Fibroblast of villous mesenchyme (primary cell): ENCODE data around the gene GPD2. TPM values are rescaled to one million over a fixed set of nuclear protein-coding genes. Genes with fewer than 3 reads are reported as not detected.

ENCODE experiments used
- DNase-seq: peaks from one replicate; pipeline ENCODE4 v3.0.0-alpha.2; 2010; ENCODE audit warnings: low read depth
- H3K4me3 ChIP-seq: 2 replicates; pipeline ENCODE4 v1.5.1; 2011; ENCODE audit warnings: low read depth, mild to moderate bottlenecking, low read length
- CTCF ChIP-seq: IDR thresholded peaks from 2 replicates; pipeline ENCODE4 v1.5.1; 2012; ENCODE audit warnings: low read depth, mild to moderate bottlenecking, low read length; ENCODE audit not compliant: insufficient read depth
- total RNA-seq: library from RNA; depleted of rRNA; stranded (reverse); fragments of >200 nt; gene quantifications from 2 replicates; pipeline ENCODE4 v1.2.3, GENCODE V29; 2012

The GPD2 gene
- total RNA-seq: 44.5 and 63.9 TPM in 2 replicates

DNA sequence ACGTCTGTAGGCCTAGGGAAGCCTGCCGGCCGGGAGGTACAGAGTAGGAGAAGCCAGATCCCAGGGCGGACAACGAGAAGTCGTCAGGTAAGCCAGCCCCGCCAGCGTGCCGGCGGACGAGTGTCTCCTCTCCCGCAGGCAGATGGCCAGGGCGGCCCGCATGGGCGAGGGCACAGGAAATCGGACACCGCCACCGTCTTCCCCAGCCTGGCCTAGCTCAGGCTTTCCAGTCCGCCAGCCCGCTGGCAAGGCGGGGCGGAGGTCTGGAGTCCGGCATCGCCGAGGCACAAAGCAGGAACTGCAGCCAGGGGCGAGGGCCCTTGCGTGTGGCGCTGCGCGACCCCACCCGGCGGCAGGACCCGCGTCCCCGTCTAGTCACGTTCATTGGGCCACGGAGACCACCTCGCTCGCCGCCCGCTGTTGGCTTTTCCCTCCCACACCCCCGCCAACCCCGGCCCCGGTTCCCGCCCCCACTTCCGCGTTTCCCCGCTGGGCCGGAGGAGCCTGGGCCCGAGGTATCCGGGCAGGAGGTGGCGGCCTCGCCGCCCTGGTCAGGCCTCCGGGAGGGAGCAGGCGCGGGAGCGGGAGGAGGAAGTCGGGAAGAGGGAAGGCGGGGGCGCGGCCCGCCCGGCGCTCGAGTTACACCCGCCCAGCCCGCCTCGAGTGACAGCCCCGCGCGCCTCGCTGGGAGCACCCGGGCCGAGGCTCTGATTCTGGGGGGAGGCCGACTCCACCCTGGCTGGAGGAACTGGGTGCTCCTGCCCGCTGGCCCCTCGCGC lies at the start of gene GPD2:
GPD2 (plus strand) TSS at position 662 of the 779 bp plus-strand sequence. CDS start 39,727 bp downstream, outside the sequence.
- peak within 1 kb of the TSS; percentile 76 for H3K4me3 ChIP-seq
- DNase-seq: peak; percentile 89
- TF ChIP-seq CTCF: no peak

DNA sequence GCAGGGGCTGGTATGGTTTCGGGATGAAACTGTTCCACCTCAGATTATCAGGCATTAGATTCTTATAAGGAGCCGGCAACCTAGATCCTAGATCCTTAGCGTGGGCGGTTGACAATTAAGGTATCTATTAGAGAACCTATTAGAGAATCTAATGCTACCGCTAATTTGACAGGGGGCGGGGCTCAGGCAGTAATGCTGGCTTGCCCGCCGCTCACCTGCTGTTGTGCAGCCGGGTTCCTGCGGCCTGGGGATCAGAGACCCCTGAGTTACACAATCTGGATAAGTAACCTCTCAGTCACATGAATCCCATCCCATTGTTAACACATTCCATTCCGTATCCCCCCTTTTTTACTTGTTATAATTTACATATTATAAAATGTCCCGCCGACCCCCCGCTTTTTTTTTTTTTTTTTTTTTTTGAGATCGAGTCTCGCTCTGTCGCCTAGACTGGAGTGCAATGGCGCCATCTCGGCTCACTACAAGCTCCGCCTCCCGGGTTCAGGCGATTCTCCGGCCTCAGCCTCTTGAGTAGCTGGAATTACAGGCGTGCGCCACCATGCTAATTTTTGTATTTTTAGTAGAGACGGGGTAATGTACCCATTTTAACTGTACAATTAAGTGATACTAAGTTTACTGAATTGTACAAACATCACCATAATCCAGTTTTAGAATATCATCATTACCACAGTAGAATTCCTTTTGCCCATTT lies 42.0 kb upstream of the GPD2 start:
- DNase-seq: no peak
- peak overlapping the region; percentile 42 for H3K4me3 ChIP-seq
- no peak for TF ChIP-seq CTCF

DNA sequence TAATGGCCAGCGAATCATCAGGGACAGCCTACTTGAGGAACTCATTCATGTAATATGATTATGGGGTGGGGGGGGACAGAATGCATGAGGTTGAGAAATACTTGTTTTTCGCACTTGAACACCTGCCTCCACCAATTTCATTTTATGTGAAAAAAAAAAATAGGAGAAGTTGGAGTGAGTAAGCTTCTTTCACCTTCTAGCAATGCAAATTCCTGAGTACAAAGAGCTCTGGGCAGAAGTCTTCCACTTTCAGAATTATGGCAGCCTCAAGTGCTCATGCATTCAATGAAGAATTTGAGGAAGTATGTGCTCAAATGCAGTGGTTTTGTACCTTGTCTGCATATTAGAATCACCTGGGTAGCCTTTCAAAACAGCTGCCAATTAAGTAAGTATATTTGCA lies 40.1 kb upstream of the GPD2 start:
- no peak overlapping the region for H3K4me3 ChIP-seq
- no peak for DNase-seq
- no peak for TF ChIP-seq CTCF

GRCh38 chr2:156397229-156397628 lies 39.0 kb upstream of the GPD2 start:
- no peak for DNase-seq
- no peak overlapping the region for H3K4me3 ChIP-seq
- TF ChIP-seq CTCF: no peak

DNA sequence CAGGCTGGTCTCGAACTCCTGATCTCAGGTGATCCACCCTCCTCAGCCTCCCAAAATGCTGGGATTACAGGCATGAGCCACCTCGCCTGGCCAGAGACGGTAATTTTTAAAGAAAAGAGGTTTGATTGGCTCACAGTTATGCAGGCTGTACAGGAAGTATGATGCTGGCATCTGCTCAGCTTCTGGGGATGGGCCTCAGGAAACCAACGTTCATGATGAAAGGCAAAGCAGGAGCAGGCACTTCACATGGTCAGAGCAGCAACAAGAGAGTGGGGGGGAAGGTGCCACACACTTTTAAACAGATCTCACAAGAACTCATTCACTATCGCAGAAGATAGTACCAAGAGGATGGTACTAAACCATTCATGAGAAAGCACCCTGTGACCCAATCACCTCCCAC lies 38.0 kb upstream of the GPD2 start:
- H3K4me3 ChIP-seq: no peak overlapping the region
- TF ChIP-seq CTCF: no peak
- no peak for DNase-seq

DNA sequence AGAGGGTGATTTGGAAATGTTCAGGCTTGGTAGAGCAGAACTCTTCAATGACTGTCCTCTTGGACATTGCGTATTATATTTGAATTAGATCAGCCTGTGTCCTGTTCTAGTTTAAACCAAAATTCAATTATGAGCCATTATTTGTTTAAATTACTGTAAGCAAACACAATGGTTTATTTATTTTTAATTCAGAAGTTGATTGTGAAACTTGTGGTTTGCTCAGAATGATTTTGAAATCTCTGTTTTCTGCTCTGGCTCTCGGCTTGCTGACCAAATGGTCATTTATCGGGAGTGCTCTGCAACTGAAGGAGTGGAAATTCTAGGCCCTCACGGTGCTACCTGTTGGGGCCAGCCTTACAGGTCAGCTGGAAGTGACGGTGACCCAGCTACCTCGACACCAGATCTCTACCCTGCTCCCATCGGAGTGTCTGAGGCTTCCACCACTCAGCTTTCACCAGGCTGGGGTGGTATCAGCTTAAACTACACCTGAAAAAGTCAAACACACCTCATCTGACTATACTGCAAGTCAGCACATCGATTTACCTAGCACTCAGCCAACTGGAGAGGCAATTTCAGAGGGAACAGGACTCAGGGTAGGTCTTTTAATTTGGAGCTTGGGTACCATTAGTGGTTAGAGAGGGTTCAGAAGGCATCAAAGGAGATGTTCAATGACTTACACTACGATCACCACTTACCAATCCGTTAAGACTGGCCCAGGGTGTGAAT lies 36.8 kb upstream of the GPD2 start:
- TF ChIP-seq CTCF: no peak
- peak; percentile 77 for DNase-seq
- H3K4me3 ChIP-seq: peak overlapping the region; percentile 84
